Fibroblast of lung (primary cell): ENCODE results near the gene ZDHHC9.

Source experiments
- CTCF ChIP-seq, 2 donors: IDR thresholded peaks in 1 of 2; conservative IDR thresholded peaks in 1 of 2; 1 replicate in 1 of 2; 2 replicates in 1 of 2; pipeline ENCODE4 v1.5.1; 2011 to 2012; ENCODE audit warnings: low read length in 2 of 2, control low read depth in 1 of 2, inconsistent platforms in 1 of 2, low read depth in 1 of 2, mild to moderate bottlenecking in 1 of 2
- EZH2 ChIP-seq: IDR thresholded peaks from 2 replicates; pipeline ENCODE4 v1.5.1; 2012; ENCODE audit warnings: low read length, control low read depth, mild to moderate bottlenecking; ENCODE audit errors: missing control alignments

DNA sequence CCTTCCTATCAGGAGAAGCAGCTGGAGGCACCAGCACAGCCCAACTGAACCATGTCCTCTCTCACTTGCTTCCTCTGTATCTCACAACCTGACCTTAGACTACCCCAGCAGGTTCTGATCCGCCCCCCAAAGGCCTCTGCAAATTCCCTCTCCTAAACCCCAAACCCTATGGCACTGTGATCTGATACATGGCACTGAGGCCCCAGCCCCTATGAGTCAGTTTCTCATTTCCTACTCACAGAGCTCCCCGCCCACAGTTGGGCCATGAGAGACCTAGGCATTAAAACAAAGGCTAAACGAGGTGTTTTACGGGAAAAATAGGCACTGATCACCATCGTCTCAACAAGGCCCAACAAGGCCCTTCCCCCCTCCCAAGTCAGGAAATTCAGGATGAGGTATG, 44.8 kb downstream of the ZDHHC9 start:
- TF ChIP-seq CTCF (conservative IDR thresholded peaks at IDR 0.05 in 1 of 2, IDR thresholded peaks at IDR 0.05 in 1 of 2; ENCODE audit: low read depth in 1 of 2, low read length in 2 of 2) (no peak), EZH2 (no peak)
